CD14-positive monocyte (primary cell): ENCODE data around the gene WWOX. TPM values are rescaled to one million over a fixed set of nuclear protein-coding genes. Genes with fewer than 3 reads are reported as not detected.

Source experiments
- DNase-seq, 3 donors: peaks; one replicate each; pipeline ENCODE4 v3.0.0-alpha.2; 2011 to 2022
- H2AFZ ChIP-seq: 2 replicates; pipeline ENCODE4 v1.6.0; 2012; ENCODE audit warnings: mild to moderate bottlenecking, low read depth, low read length, inconsistent platforms; ENCODE audit not compliant: insufficient read depth, poor library complexity, severe bottlenecking
- H3K27ac ChIP-seq, 2 donors: 1 replicate in 1 of 2; 2 replicates in 1 of 2; pipeline ENCODE4 v1.5.1; 2012 to 2013; ENCODE audit warnings: low read length in 2 of 2, control low read depth in 1 of 2, inconsistent platforms in 1 of 2, low read depth in 1 of 2, mild to moderate bottlenecking in 1 of 2
- H3K27me3 ChIP-seq, 2 donors: one replicate each; pipeline versions ENCODE4 v1.6.0 to v1.6.1; 2011 to 2013; ENCODE audit warnings: low read length in 2 of 2; ENCODE audit not compliant: control insufficient read depth in 2 of 2, insufficient read depth in 2 of 2
- H3K36me3 ChIP-seq, 2 donors: replicated peaks in 1 of 2; 1 replicate in 1 of 2; 2 replicates in 1 of 2; pipeline versions ENCODE4 v1.5.1 to v1.6.1; 2012 to 2013; ENCODE audit warnings: low read length in 2 of 2, control low read depth in 1 of 2, inconsistent platforms in 1 of 2, mild to moderate bottlenecking in 1 of 2; ENCODE audit not compliant: insufficient read depth in 2 of 2, control insufficient read depth in 1 of 2
- H3K4me1 ChIP-seq, 2 donors: 1 replicate in 1 of 2; 2 replicates in 1 of 2; pipeline versions ENCODE4 v1.5.1 to v1.6.1; 2012 to 2013; ENCODE audit warnings: low read length in 2 of 2, control low read depth in 1 of 2, inconsistent platforms in 1 of 2, mild to moderate bottlenecking in 1 of 2, moderate library complexity in 1 of 2; ENCODE audit not compliant: insufficient read depth in 2 of 2, control insufficient read depth in 1 of 2
- H3K4me2 ChIP-seq: replicated peaks from 2 replicates; pipeline ENCODE3; 2012; ENCODE audit warnings: low read length, moderate library complexity, mild to moderate bottlenecking; ENCODE audit not compliant: poor library complexity, severe bottlenecking; ENCODE audit errors: extremely low read depth
- H3K4me3 ChIP-seq, 3 experiments: fragments of 200-600 bp in 1 of 3; sonication (generic) in 1 of 3; replicated peaks in 1 of 3; 1 replicate in 2 of 3; 2 replicates in 1 of 3; pipeline ENCODE4 v1.5.1; 2011 to 2013; ENCODE audit warnings: low read length in 3 of 3, mild to moderate bottlenecking in 3 of 3, control low read depth in 2 of 3, low read depth in 2 of 3, inconsistent platforms in 1 of 3, moderate library complexity in 1 of 3
- H3K79me2 ChIP-seq: 2 replicates; pipeline ENCODE4 v1.6.0; 2012; ENCODE audit warnings: mild to moderate bottlenecking, control low read depth, inconsistent platforms, low read length, moderate library complexity; ENCODE audit not compliant: insufficient read depth
- H3K9ac ChIP-seq: 2 replicates; pipeline ENCODE4 v1.6.0; 2017; ENCODE audit warnings: low read length, mild to moderate bottlenecking; ENCODE audit not compliant: insufficient read depth, poor library complexity, severe bottlenecking
- H3K9me3 ChIP-seq, 2 donors: replicated peaks in 1 of 2; 1 replicate in 1 of 2; 2 replicates in 1 of 2; pipeline versions ENCODE4 v1.5.1 to v1.6.1; 2012 to 2013; ENCODE audit warnings: low read length in 2 of 2, control low read depth in 1 of 2; ENCODE audit not compliant: control insufficient read depth in 1 of 2, insufficient read depth in 1 of 2
- H4K20me1 ChIP-seq: 2 replicates; pipeline ENCODE4 v1.6.0; 2012; ENCODE audit warnings: mild to moderate bottlenecking, low read length, control low read depth, moderate library complexity; ENCODE audit not compliant: insufficient read depth
- H3K27ac Mint-ChIP-seq, 7 donors: one replicate each; pipeline ENCODE4 v1.8.0; 2020; ENCODE audit warnings: mild to moderate bottlenecking in 7 of 7, mixed read lengths in 7 of 7, moderate library complexity in 6 of 7, inconsistent platforms in 2 of 7
- H3K27me3 Mint-ChIP-seq, 3 donors: one replicate each; pipeline ENCODE4 v1.8.0; 2021 to 2022; ENCODE audit warnings: low read depth in 3 of 3, mild to moderate bottlenecking in 3 of 3, mixed read lengths in 3 of 3, moderate library complexity in 3 of 3, inconsistent platforms in 1 of 3
- H3K36me3 Mint-ChIP-seq, 2 donors: one replicate each; pipeline ENCODE4 v1.8.0; 2020; ENCODE audit warnings: mixed read lengths in 2 of 2, inconsistent platforms in 1 of 2, mild to moderate bottlenecking in 1 of 2
- H3K4me1 Mint-ChIP-seq: one replicate; pipeline ENCODE4 v1.8.0; 2020; ENCODE audit warnings: mild to moderate bottlenecking, mixed read lengths
- H3K4me3 Mint-ChIP-seq, 2 donors: one replicate each; pipeline ENCODE4 v1.8.0; 2020; ENCODE audit warnings: mild to moderate bottlenecking in 2 of 2, mixed read lengths in 2 of 2, moderate library complexity in 1 of 2
- H3K9me3 Mint-ChIP-seq, 7 donors: one replicate each; pipeline ENCODE4 v1.8.0; 2020 to 2022; ENCODE audit warnings: mixed read lengths in 7 of 7, mild to moderate bottlenecking in 6 of 7, moderate library complexity in 6 of 7, inconsistent platforms in 2 of 7
- CTCF ChIP-seq: fragments of 200-600 bp; IDR thresholded peaks from one replicate; pipeline ENCODE4 v1.8.0; 2022; ENCODE audit warnings: antibody characterized with exemption, mild to moderate bottlenecking
- WGBS: methylation state at CpG from one replicate; pipeline ENCODE4 v1.1.5; 2013; ENCODE audit warnings: missing lambda C conversion rate; ENCODE audit not compliant: insufficient coverage; 5-methylcytosine and 5-hydroxymethylcytosine counted together
- intact Hi-C, 2 donors: fragments of 100-400 bp; cut with micrococcal nuclease; formaldehyde crosslinking; loops; one replicate each; pipeline versions ENCODE4 v1.15.0 to v1.15.1; 2023
- polyA plus RNA-seq, 3 donors: library from polyadenylated mRNA; depleted of rRNA in 1 of 3; unstranded in 2 of 3; stranded (reverse) in 1 of 3; fragments of 300-500 nt in 2 of 3; fragments of >200 nt in 1 of 3; fragmentation: Illumina TruSeq in 2 of 3; gene quantifications; 1 replicate in 2 of 3; 2 replicates in 1 of 3; pipeline ENCODE4 v1.2.3, GENCODE V29; 2012 to 2021

Gene WWOX
- polyA plus RNA-seq, 3 donors, result 4.0 to 7.0 (median 6.3) TPM

- no peaks in the 10 kb centered on the region for H4K20me1 ChIP-seq
- no peak for TF ChIP-seq CTCF
- no peak for DNase-seq
- H3K36me3 ChIP-seq, result no peaks in the 10 kb centered on the region
- no peak overlapping the region for H2AFZ ChIP-seq
- H3K36me3 Mint-ChIP-seq, result no peaks in the 10 kb centered on the region
- no peaks in the 10 kb centered on the region for H3K27me3 ChIP-seq
- 83% methylated on average over 1 of the region's 2 CpGs for WGBS
- peaks cover 2 to 5% (median 2%) of the 10 kb centered on the region in 3 donors for H3K27me3 Mint-ChIP-seq
- H3K9ac ChIP-seq, result no peak overlapping the region
- H3K4me1 Mint-ChIP-seq, result peaks cover 6% of the 10 kb centered on the region
- intact Hi-C loops, result no loop called here
- no peaks in the 10 kb centered on the region for H3K4me1 ChIP-seq
- no peak overlapping the region for H3K27ac Mint-ChIP-seq
- H3K79me2 ChIP-seq, result no peaks in the 10 kb centered on the region
- H3K27ac ChIP-seq, result no peak overlapping the region
- H3K9me3 ChIP-seq, result no peaks in the 10 kb centered on the region
- no peak overlapping the region for H3K4me3 Mint-ChIP-seq
- H3K4me2 ChIP-seq, result no peak overlapping the region
- H3K4me3 ChIP-seq, result no peak overlapping the region
- H3K9me3 Mint-ChIP-seq, result peaks cover 0 to 2% (median 0%) of the 10 kb centered on the region in 7 donors
These were observed 1093.5 kb downstream of the WWOX start for GRCh38 chr16:79192904-79193303.

GRCh38 chr16:79194291-79194690 is 1094.8 kb downstream of the WWOX start:
- no peaks in the 10 kb centered on the region for H3K36me3 Mint-ChIP-seq
- Histone ChIP-seq H3K9ac (no peak overlapping the region), H3K36me3 (no peaks in the 10 kb centered on the region), H3K4me1 (no peaks in the 10 kb centered on the region), H4K20me1 (no peaks in the 10 kb centered on the region), H3K79me2 (no peaks in the 10 kb centered on the region), H3K27me3 (no peaks in the 10 kb centered on the region), H3K4me3 (no peak overlapping the region), H3K4me2 (no peak overlapping the region), H2AFZ (no peak overlapping the region), H3K9me3 (no peaks in the 10 kb centered on the region), H3K27ac (no peak overlapping the region)
- DNase-seq, result no peak
- intact Hi-C loops, result no loop called here
- peaks cover 0 to 2% (median 0%) of the 10 kb centered on the region in 7 donors for H3K9me3 Mint-ChIP-seq
- no peak overlapping the region for H3K27ac Mint-ChIP-seq
- H3K27me3 Mint-ChIP-seq, result peaks cover 0 to 5% (median 2%) of the 10 kb centered on the region in 3 donors
- peaks cover 5% of the 10 kb centered on the region for H3K4me1 Mint-ChIP-seq
- no peak overlapping the region for H3K4me3 Mint-ChIP-seq
- WGBS, result 87% methylated on average over 5 of the region's 8 CpGs
- no peak for TF ChIP-seq CTCF
